Liver (tissue), 3 donors: ENCODE data around the gene MYBPC1.

Experiments
- EGR1 ChIP-seq, 2 donors: IDR thresholded peaks; 2 replicates each; pipeline ENCODE4 v1.6.1; 2016 to 2018; ENCODE audit warnings: antibody characterized with exemption in 2 of 2, low read depth in 2 of 2
- FOXA1 ChIP-seq: IDR thresholded peaks from 2 replicates; pipeline ENCODE4 v1.6.1; 2016; ENCODE audit warnings: antibody characterized with exemption
- JUND ChIP-seq, 2 donors: IDR thresholded peaks; 2 replicates each; pipeline ENCODE4 v1.6.1; 2016; ENCODE audit warnings: antibody characterized with exemption in 2 of 2
- RAD21 ChIP-seq, 2 donors: IDR thresholded peaks; 2 replicates each; pipeline ENCODE4 v1.6.1; 2016; ENCODE audit warnings: antibody characterized with exemption in 2 of 2, mild to moderate bottlenecking in 2 of 2
- TAF1 ChIP-seq: conservative IDR thresholded peaks from 2 replicates; pipeline ENCODE4 v1.6.1; 2016; ENCODE audit warnings: antibody characterized with exemption, mild to moderate bottlenecking
- YY1 ChIP-seq: IDR thresholded peaks from 2 replicates; pipeline ENCODE4 v1.6.1; 2016; ENCODE audit warnings: antibody characterized with exemption, mild to moderate bottlenecking
- TF ChIP-seq, protein P1 (sequence below): IDR thresholded peaks from 2 replicates; pipeline ENCODE4 v1.6.1; 2016; ENCODE audit warnings: antibody characterized with exemption
- TF ChIP-seq, protein P2 (sequence below): fragments of 150-350 bp; IDR thresholded peaks from 2 replicates; pipeline ENCODE4 v1.5.1; 2017; ENCODE audit warnings: improper control_type of control experiment, low read depth, low read length; ENCODE audit not compliant: missing input control
- TF ChIP-seq, protein P3 (sequence below): IDR thresholded peaks from 2 replicates; pipeline ENCODE4 v1.6.1; 2016; ENCODE audit warnings: antibody characterized with exemption, mild to moderate bottlenecking
- donor health status: healthy.
- donor health status: healthy.

DNA sequence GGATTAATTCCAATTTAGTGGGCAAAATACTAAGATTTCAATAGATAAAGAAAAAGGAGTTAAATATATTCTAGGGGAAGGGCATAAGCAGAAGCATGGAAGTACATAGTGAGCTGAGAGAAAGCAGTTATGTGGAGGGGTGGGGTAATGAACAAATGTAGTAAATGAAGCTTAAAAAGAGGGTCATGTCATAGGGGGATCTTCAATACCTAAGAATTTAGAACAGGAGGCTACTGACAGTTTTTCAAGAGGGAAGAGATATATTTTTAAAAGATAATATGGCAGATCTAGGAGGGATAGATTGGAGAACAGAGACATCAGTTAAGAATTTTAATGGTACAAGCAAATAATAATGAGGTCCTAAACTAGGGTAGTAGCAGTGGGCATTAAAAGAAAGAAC, 135.1 kb downstream of the MYBPC1 start:
- TF ChIP-seq, protein P1, sequence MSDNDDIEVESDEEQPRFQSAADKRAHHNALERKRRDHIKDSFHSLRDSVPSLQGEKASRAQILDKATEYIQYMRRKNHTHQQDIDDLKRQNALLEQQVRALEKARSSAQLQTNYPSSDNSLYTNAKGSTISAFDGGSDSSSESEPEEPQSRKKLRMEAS = no peak
- TF ChIP-seq EGR1 (IDR thresholded peaks at IDR 0.05; ENCODE audit: low read depth in 2 of 2) (no peak), RAD21 (IDR thresholded peaks at IDR 0.05) (no peak), FOXA1 (no peak), YY1 (no peak), TAF1 (no peak), JUND (IDR thresholded peaks at IDR 0.05) (no peak)
- TF ChIP-seq, protein P2, sequence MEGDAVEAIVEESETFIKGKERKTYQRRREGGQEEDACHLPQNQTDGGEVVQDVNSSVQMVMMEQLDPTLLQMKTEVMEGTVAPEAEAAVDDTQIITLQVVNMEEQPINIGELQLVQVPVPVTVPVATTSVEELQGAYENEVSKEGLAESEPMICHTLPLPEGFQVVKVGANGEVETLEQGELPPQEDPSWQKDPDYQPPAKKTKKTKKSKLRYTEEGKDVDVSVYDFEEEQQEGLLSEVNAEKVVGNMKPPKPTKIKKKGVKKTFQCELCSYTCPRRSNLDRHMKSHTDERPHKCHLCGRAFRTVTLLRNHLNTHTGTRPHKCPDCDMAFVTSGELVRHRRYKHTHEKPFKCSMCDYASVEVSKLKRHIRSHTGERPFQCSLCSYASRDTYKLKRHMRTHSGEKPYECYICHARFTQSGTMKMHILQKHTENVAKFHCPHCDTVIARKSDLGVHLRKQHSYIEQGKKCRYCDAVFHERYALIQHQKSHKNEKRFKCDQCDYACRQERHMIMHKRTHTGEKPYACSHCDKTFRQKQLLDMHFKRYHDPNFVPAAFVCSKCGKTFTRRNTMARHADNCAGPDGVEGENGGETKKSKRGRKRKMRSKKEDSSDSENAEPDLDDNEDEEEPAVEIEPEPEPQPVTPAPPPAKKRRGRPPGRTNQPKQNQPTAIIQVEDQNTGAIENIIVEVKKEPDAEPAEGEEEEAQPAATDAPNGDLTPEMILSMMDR = no peak
- TF ChIP-seq, protein P3, sequence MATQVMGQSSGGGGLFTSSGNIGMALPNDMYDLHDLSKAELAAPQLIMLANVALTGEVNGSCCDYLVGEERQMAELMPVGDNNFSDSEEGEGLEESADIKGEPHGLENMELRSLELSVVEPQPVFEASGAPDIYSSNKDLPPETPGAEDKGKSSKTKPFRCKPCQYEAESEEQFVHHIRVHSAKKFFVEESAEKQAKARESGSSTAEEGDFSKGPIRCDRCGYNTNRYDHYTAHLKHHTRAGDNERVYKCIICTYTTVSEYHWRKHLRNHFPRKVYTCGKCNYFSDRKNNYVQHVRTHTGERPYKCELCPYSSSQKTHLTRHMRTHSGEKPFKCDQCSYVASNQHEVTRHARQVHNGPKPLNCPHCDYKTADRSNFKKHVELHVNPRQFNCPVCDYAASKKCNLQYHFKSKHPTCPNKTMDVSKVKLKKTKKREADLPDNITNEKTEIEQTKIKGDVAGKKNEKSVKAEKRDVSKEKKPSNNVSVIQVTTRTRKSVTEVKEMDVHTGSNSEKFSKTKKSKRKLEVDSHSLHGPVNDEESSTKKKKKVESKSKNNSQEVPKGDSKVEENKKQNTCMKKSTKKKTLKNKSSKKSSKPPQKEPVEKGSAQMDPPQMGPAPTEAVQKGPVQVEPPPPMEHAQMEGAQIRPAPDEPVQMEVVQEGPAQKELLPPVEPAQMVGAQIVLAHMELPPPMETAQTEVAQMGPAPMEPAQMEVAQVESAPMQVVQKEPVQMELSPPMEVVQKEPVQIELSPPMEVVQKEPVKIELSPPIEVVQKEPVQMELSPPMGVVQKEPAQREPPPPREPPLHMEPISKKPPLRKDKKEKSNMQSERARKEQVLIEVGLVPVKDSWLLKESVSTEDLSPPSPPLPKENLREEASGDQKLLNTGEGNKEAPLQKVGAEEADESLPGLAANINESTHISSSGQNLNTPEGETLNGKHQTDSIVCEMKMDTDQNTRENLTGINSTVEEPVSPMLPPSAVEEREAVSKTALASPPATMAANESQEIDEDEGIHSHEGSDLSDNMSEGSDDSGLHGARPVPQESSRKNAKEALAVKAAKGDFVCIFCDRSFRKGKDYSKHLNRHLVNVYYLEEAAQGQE = no peak
